ENCODE measurements around the gene POU2F1. TPM values are rescaled to one million over a fixed set of nuclear protein-coding genes. Genes with fewer than 3 reads are reported as not detected.

The POU2F1 gene
- polyA plus RNA-seq, 1 donor (not counting 4 experiments of a cell fraction or from before 2014, with no cell fraction given): 3.2 TPM

- Histone ChIP-seq H3K9me1 (ENCODE audit: control insufficient read depth, extremely low read depth, insufficient read depth, low read length) (no peaks in the 10 kb centered on the region), H2AFZ (ENCODE audit: control insufficient read depth, low read length) (no peak overlapping the region), H3K79me2 (ENCODE audit: control insufficient read depth, insufficient read depth, low read length) (no peaks in the 10 kb centered on the region), H3K4me1 (ENCODE audit: control insufficient read depth, extremely low read depth, insufficient read depth, low read length) (no peaks in the 10 kb centered on the region), H3K4me2 (ENCODE audit: control insufficient read depth, extremely low read depth, insufficient read depth, low read depth, low read length) (no peak overlapping the region), H4K20me1 (ENCODE audit: control insufficient read depth, extremely low read depth, insufficient read depth, low read length) (no peaks in the 10 kb centered on the region), H3K9ac (ENCODE audit: control insufficient read depth, extremely low read depth, insufficient read depth, low read length) (no peak overlapping the region), H3K27me3 (ENCODE audit: control insufficient read depth, extremely low read depth, insufficient read depth, low read length) (no peaks in the 10 kb centered on the region), H3K4me3 (ENCODE audit: control insufficient read depth in 2 of 3, extremely low read depth in 1 of 3, insufficient read depth in 2 of 3, low read depth in 1 of 3, low read length in 3 of 3) (no peak overlapping the region), H3K27ac (ENCODE audit: control insufficient read depth, insufficient read depth, low read length) (no peak overlapping the region), H3K9me3 (ENCODE audit: control insufficient read depth, low read depth, low read length) (no peaks in the 10 kb centered on the region), H3K36me3 (ENCODE audit: control insufficient read depth in 2 of 2, extremely low read depth in 1 of 2, insufficient read depth in 2 of 2, low read length in 2 of 2) (no peaks in the 10 kb centered on the region)
- dilution Hi-C loops (cut with MboI; ENCODE audit: extremely low pct_ligation_motif_present, low sequenced_read_pairs): no loop called here
- TF ChIP-seq, protein P1, sequence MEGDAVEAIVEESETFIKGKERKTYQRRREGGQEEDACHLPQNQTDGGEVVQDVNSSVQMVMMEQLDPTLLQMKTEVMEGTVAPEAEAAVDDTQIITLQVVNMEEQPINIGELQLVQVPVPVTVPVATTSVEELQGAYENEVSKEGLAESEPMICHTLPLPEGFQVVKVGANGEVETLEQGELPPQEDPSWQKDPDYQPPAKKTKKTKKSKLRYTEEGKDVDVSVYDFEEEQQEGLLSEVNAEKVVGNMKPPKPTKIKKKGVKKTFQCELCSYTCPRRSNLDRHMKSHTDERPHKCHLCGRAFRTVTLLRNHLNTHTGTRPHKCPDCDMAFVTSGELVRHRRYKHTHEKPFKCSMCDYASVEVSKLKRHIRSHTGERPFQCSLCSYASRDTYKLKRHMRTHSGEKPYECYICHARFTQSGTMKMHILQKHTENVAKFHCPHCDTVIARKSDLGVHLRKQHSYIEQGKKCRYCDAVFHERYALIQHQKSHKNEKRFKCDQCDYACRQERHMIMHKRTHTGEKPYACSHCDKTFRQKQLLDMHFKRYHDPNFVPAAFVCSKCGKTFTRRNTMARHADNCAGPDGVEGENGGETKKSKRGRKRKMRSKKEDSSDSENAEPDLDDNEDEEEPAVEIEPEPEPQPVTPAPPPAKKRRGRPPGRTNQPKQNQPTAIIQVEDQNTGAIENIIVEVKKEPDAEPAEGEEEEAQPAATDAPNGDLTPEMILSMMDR (optimal IDR thresholded peaks at IDR 0.05 in 1 of 3, IDR thresholded peaks at IDR 0.05 in 1 of 3, conservative IDR thresholded peaks at IDR 0.05 in 1 of 3; ENCODE audit: extremely low read depth in 1 of 3, insufficient read depth in 2 of 3, low read length in 3 of 3): no peak
- TF ChIP-seq EZH2 (IDR thresholded peaks at IDR 0.05; ENCODE audit: low read length): no peak
- FAIRE-seq: no peak
- no peak for DNase-seq (ENCODE audit: low read depth, low spot score)
These were observed 36.6 kb upstream of the POU2F1 start for GRCh38 chr1:167184081-167184480.

DNA sequence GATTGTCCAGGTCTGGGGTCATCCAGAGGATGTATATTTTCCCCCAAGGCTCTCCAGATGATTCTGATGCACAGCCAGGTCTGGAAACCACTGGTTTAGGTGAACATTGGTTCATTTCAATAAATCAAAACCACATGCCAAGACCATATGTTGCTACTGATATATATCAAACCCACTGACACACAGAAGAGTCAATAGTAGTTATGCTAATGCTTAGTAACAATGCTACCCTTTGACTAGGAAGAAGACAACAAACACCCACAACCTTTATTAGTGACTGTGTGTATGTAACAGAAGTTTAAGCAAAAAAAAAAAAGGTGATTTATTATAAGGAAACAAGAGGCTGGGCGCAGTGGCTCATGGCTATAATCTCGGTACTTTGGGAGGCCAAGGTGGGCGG, 35.6 kb upstream of the POU2F1 start:
- Histone ChIP-seq H3K4me1 (ENCODE audit: control insufficient read depth, extremely low read depth, insufficient read depth, low read length) (no peaks in the 10 kb centered on the region), H3K79me2 (ENCODE audit: control insufficient read depth, insufficient read depth, low read length) (no peaks in the 10 kb centered on the region), H2AFZ (ENCODE audit: control insufficient read depth, low read length) (no peak overlapping the region), H4K20me1 (ENCODE audit: control insufficient read depth, extremely low read depth, insufficient read depth, low read length) (no peaks in the 10 kb centered on the region), H3K27me3 (ENCODE audit: control insufficient read depth, extremely low read depth, insufficient read depth, low read length) (no peaks in the 10 kb centered on the region), H3K36me3 (ENCODE audit: control insufficient read depth in 2 of 2, extremely low read depth in 1 of 2, insufficient read depth in 2 of 2, low read length in 2 of 2) (no peaks in the 10 kb centered on the region), H3K4me3 (ENCODE audit: control insufficient read depth in 2 of 3, extremely low read depth in 1 of 3, insufficient read depth in 2 of 3, low read depth in 1 of 3, low read length in 3 of 3) (no peak overlapping the region), H3K4me2 (ENCODE audit: control insufficient read depth, extremely low read depth, insufficient read depth, low read depth, low read length) (no peak overlapping the region), H3K9me1 (ENCODE audit: control insufficient read depth, extremely low read depth, insufficient read depth, low read length) (no peaks in the 10 kb centered on the region), H3K9me3 (ENCODE audit: control insufficient read depth, low read depth, low read length) (no peaks in the 10 kb centered on the region), H3K27ac (ENCODE audit: control insufficient read depth, insufficient read depth, low read length) (no peak overlapping the region), H3K9ac (ENCODE audit: control insufficient read depth, extremely low read depth, insufficient read depth, low read length) (no peak overlapping the region)
- DNase-seq (ENCODE audit: low read depth, low spot score) (no peak), FAIRE-seq (no peak)
- TF ChIP-seq, protein P1 (optimal IDR thresholded peaks at IDR 0.05 in 1 of 3, IDR thresholded peaks at IDR 0.05 in 1 of 3, conservative IDR thresholded peaks at IDR 0.05 in 1 of 3; ENCODE audit: extremely low read depth in 1 of 3, insufficient read depth in 2 of 3, low read length in 3 of 3): no peak
- TF ChIP-seq EZH2 (IDR thresholded peaks at IDR 0.05; ENCODE audit: low read length): no peak
- dilution Hi-C loops (cut with MboI; ENCODE audit: extremely low pct_ligation_motif_present, low sequenced_read_pairs): no loop called here
